H1 (cell line): ENCODE data around the gene SPOCK1. TPM values are rescaled to one million over a fixed set of nuclear protein-coding genes. Genes with fewer than 3 reads are reported as not detected.

ENCODE experiments used
- CTCF ChIA-PET: fragments of 300-600 bp; sonication (Branson Sonifier 250); formaldehyde crosslinking; loops from one replicate; lab custom pipeline; 2021; ENCODE audit not compliant: partially characterized antibody; lab: Charles Lee
- POLR2A ChIA-PET: fragments of 300-600 bp; sonication (Branson Sonifier 250); formaldehyde crosslinking; loops from one replicate; lab custom pipeline; 2021; ENCODE audit warnings: inconsistent platforms; ENCODE audit not compliant: partially characterized antibody; lab: Charles Lee
- DNase-seq, 2 experiments: peaks; one replicate each; pipeline versions ENCODE4 v3.0.0 to v3.0.0-alpha.2; 2010 to 2022; ENCODE audit warnings: low spot score in 2 of 2, low read depth in 1 of 2, mixed read lengths in 1 of 2
- FAIRE-seq: peaks from 2 replicates; lab custom pipeline; 2011; peaks lifted over from hg19 to GRCh38; lab: Jason Lieb, UNC
- H2AFZ ChIP-seq: 2 replicates; pipeline ENCODE4 v1.8.1; 2012; ENCODE audit warnings: low read length, inconsistent platforms
- H2AK5ac ChIP-seq: 2 replicates; pipeline ENCODE4 v1.6.1; 2013; ENCODE audit warnings: low read depth, low read length
- H2BK120ac ChIP-seq: replicated peaks from 2 replicates; pipeline ENCODE3; 2013; ENCODE audit warnings: low read depth, low read length, inconsistent platforms
- H2BK12ac ChIP-seq: 2 replicates; pipeline ENCODE4 v1.6.1; 2013; ENCODE audit warnings: low read depth, low read length
- H2BK15ac ChIP-seq: 2 replicates; pipeline ENCODE4 v1.6.1; 2013; ENCODE audit warnings: low read length
- H2BK20ac ChIP-seq: 2 replicates; pipeline ENCODE4 v1.6.1; 2013; ENCODE audit warnings: low read length
- H2BK5ac ChIP-seq: 2 replicates; pipeline ENCODE4 v1.6.1; 2013; ENCODE audit warnings: low read depth, low read length
- H3K14ac ChIP-seq: 2 replicates; pipeline ENCODE4 v1.6.1; 2013; ENCODE audit warnings: inconsistent platforms; ENCODE audit not compliant: insufficient read length
- H3K18ac ChIP-seq: 2 replicates; pipeline ENCODE4 v1.6.1; 2013; ENCODE audit warnings: low read length; ENCODE audit errors: extremely low read depth
- H3K23ac ChIP-seq: 2 replicates; pipeline ENCODE4 v1.6.1; 2013; ENCODE audit warnings: inconsistent platforms; ENCODE audit not compliant: insufficient read length
- H3K23me2 ChIP-seq: 2 replicates; pipeline ENCODE4 v1.6.1; 2013; ENCODE audit warnings: low read depth, low read length
- H3K27ac ChIP-seq: 2 replicates; pipeline ENCODE4 v1.6.1; 2011; ENCODE audit warnings: low read depth, low read length, inconsistent platforms
- H3K27me3 ChIP-seq, 4 experiments: replicated peaks in 1 of 4; 1 replicate in 1 of 4; 2 replicates in 3 of 4; pipeline versions ENCODE4 v1.6.1 to v1.8.1; 2011 to 2013; ENCODE audit warnings: low read length in 3 of 4, mild to moderate bottlenecking in 3 of 4, inconsistent platforms in 2 of 4, mixed read lengths in 2 of 4, moderate library complexity in 1 of 4; ENCODE audit not compliant: control insufficient read depth in 3 of 4, insufficient read depth in 3 of 4; ENCODE audit errors: extremely low read depth in 1 of 4
- H3K36me3 ChIP-seq, 4 experiments: 2 replicates each; pipeline versions ENCODE4 v1.6.1 to v1.8.1; 2011 to 2013; ENCODE audit warnings: mild to moderate bottlenecking in 4 of 4, low read length in 3 of 4, moderate library complexity in 2 of 4, control low read depth in 1 of 4, inconsistent platforms in 1 of 4; ENCODE audit not compliant: insufficient read depth in 4 of 4, control insufficient read depth in 2 of 4
- H3K4ac ChIP-seq: replicated peaks from 2 replicates; pipeline ENCODE3; 2013; ENCODE audit warnings: low read length, low read depth, mixed read lengths, inconsistent platforms; ENCODE audit not compliant: insufficient read length
- H3K4me1 ChIP-seq, 4 experiments: replicated peaks in 1 of 4; 1 replicate in 1 of 4; 2 replicates in 3 of 4; pipeline versions ENCODE4 v1.6.1 to v1.8.1; 2011 to 2013; ENCODE audit warnings: low read length in 3 of 4, inconsistent platforms in 2 of 4, mixed read lengths in 1 of 4; ENCODE audit not compliant: insufficient read depth in 4 of 4, control insufficient read depth in 3 of 4
- H3K4me2 ChIP-seq, 2 experiments: 2 replicates each; pipeline versions ENCODE4 v1.6.1 to v1.8.1; 2011 to 2013; ENCODE audit warnings: low read depth in 2 of 2, low read length in 2 of 2, control low read depth in 1 of 2, inconsistent platforms in 1 of 2, mild to moderate bottlenecking in 1 of 2; ENCODE audit not compliant: insufficient read depth in 1 of 2
- H3K4me3 ChIP-seq, 4 experiments: fragments of 200-600, 300-600 bp in 1 of 4; sonication (generic), shearing (Covaris generic), sonication (Bioruptor Twin) in 1 of 4; 2 replicates each; pipeline versions ENCODE4 v1.5.1 to v1.8.1; 2011 to 2016; ENCODE audit warnings: low read length in 4 of 4, low read depth in 3 of 4, control low read depth in 2 of 4, inconsistent platforms in 2 of 4, mild to moderate bottlenecking in 2 of 4, mixed read lengths in 1 of 4, moderate library complexity in 1 of 4; ENCODE audit not compliant: insufficient read depth in 2 of 4; ENCODE audit errors: extremely low read depth in 1 of 4
- H3K56ac ChIP-seq: replicated peaks from 2 replicates; pipeline ENCODE3; 2013; ENCODE audit warnings: low read depth, mild to moderate bottlenecking, mixed read lengths, low read length, inconsistent platforms; ENCODE audit not compliant: insufficient read length
- H3K79me1 ChIP-seq: 2 replicates; pipeline ENCODE4 v1.6.1; 2013; ENCODE audit warnings: low read depth, low read length, control low read depth
- H3K79me2 ChIP-seq, 2 experiments: 2 replicates each; pipeline versions ENCODE4 v1.6.1 to v1.8.1; 2012 to 2013; ENCODE audit warnings: low read length in 2 of 2, mild to moderate bottlenecking in 2 of 2, inconsistent platforms in 1 of 2; ENCODE audit not compliant: insufficient read depth in 2 of 2, control insufficient read depth in 1 of 2
- H3K9ac ChIP-seq, 4 experiments: replicated peaks in 1 of 4; 1 replicate in 1 of 4; 2 replicates in 3 of 4; pipeline versions ENCODE4 v1.6.1 to v1.8.1; 2011 to 2013; ENCODE audit warnings: low read depth in 3 of 4, low read length in 3 of 4, control low read depth in 2 of 4, mild to moderate bottlenecking in 2 of 4, moderate library complexity in 2 of 4, inconsistent platforms in 1 of 4; ENCODE audit errors: extremely low read depth in 1 of 4
- H3K9me3 ChIP-seq, 2 experiments: 2 replicates each; pipeline versions ENCODE4 v1.6.1 to v1.8.1; 2012 to 2013; ENCODE audit warnings: mild to moderate bottlenecking in 2 of 2, moderate library complexity in 2 of 2, control low read depth in 1 of 2, inconsistent platforms in 1 of 2, low read depth in 1 of 2, low read length in 1 of 2, mixed read lengths in 1 of 2; ENCODE audit not compliant: insufficient read depth in 2 of 2
- H4K20me1 ChIP-seq, 2 experiments: replicated peaks in 1 of 2; 2 replicates each; pipeline versions ENCODE3 to v1.8.1; 2011 to 2013; ENCODE audit warnings: inconsistent platforms in 2 of 2, low read length in 2 of 2, mild to moderate bottlenecking in 1 of 2; ENCODE audit not compliant: insufficient read depth in 2 of 2, control insufficient read depth in 1 of 2
- H4K5ac ChIP-seq: 2 replicates; pipeline ENCODE4 v1.6.1; 2013; ENCODE audit warnings: low read length, low read depth, mixed read lengths, inconsistent platforms; ENCODE audit not compliant: insufficient read length
- H4K8ac ChIP-seq: 2 replicates; pipeline ENCODE4 v1.8.0; 2013; ENCODE audit warnings: mild to moderate bottlenecking, moderate library complexity, low read length, inconsistent platforms; ENCODE audit not compliant: insufficient read depth; ENCODE audit errors: extremely low read depth
- H4K91ac ChIP-seq: replicated peaks from 2 replicates; pipeline ENCODE3; 2013; ENCODE audit warnings: low read length, mixed read lengths, inconsistent platforms; ENCODE audit not compliant: insufficient read length
- CTBP2 ChIP-seq: IDR thresholded peaks from 2 replicates; pipeline ENCODE4 v1.7.0; 2011; ENCODE audit warnings: borderline replicate concordance, mild to moderate bottlenecking, moderate library complexity, mixed read lengths, low read length; ENCODE audit not compliant: insufficient read depth, insufficient read length
- CTCF ChIP-seq, 3 experiments: IDR thresholded peaks; 1 replicate in 2 of 3; 2 replicates in 1 of 3; pipeline versions ENCODE4 v1.5.1 to v1.6.1; 2011; ENCODE audit warnings: low read length in 3 of 3, mild to moderate bottlenecking in 3 of 3, inconsistent platforms in 2 of 3, low read depth in 1 of 3, moderate library complexity in 1 of 3; ENCODE audit not compliant: insufficient read depth in 1 of 3; ENCODE audit errors: control extremely low read depth in 1 of 3
- EGR1 ChIP-seq: IDR thresholded peaks from 2 replicates; pipeline ENCODE4 v1.6.1; 2011; ENCODE audit warnings: low read depth, low read length, borderline replicate concordance
- EZH2 ChIP-seq: fragments of 200-600 bp; sonication (generic); IDR thresholded peaks from 2 replicates; pipeline ENCODE4 v1.7.1; 2012; ENCODE audit warnings: low read depth, mild to moderate bottlenecking, moderate library complexity, low read length, inconsistent platforms; ENCODE audit not compliant: severe bottlenecking
- FOSL1 ChIP-seq: IDR thresholded peaks from 2 replicates; pipeline ENCODE4 v1.6.1; 2011; ENCODE audit warnings: mild to moderate bottlenecking, low read depth, low read length, moderate library complexity; ENCODE audit not compliant: insufficient read depth
- GTF2F1 ChIP-seq: IDR thresholded peaks from 2 replicates; pipeline ENCODE4 v1.6.1; 2012; ENCODE audit warnings: low read depth, low read length, improper control_type of control experiment, borderline replicate concordance
- JUND ChIP-seq: IDR thresholded peaks from 2 replicates; pipeline ENCODE4 v1.6.1; 2011; ENCODE audit warnings: mild to moderate bottlenecking, improper control_type of control experiment, low read length
- KDM1A ChIP-seq: fragments of 200-600, 300-600 bp; sonication (generic); IDR thresholded peaks from 2 replicates; pipeline ENCODE4 v1.7.1; 2016; ENCODE audit warnings: mild to moderate bottlenecking, low read length, borderline replicate concordance
- POLR2AphosphoS5 ChIP-seq: IDR thresholded peaks from 2 replicates; pipeline ENCODE4 v1.6.1; 2011; ENCODE audit warnings: low read depth, low read length
- SRF ChIP-seq: IDR thresholded peaks from 2 replicates; pipeline ENCODE4 v1.6.1; 2011; ENCODE audit warnings: mild to moderate bottlenecking, low read depth, low read length, moderate library complexity
- SUZ12 ChIP-seq: fragments of 200-600 bp; sonication (generic); IDR thresholded peaks from 2 replicates; pipeline ENCODE4 v1.6.1; 2012; ENCODE audit warnings: mild to moderate bottlenecking, inconsistent platforms, low read length, moderate library complexity, mixed read lengths
- TCF12 ChIP-seq: IDR thresholded peaks from 2 replicates; pipeline ENCODE4 v1.6.1; 2011; ENCODE audit warnings: low read depth, mild to moderate bottlenecking, low read length
- WGBS, 2 experiments: shearing (Covaris generic) in 1 of 2; methylation state at CpG; one replicate each; pipeline versions ENCODE4 v1.1.6 to v1.1.7; 2013 to 2015; ENCODE audit warnings: low lambda C conversion rate in 2 of 2, mixed read lengths in 2 of 2, inconsistent platforms in 1 of 2, low coverage in 1 of 2, missing lambda C conversion rate in 1 of 2; ENCODE audit not compliant: insufficient replicate concordance in 2 of 2, insufficient coverage in 1 of 2, insufficient read length in 1 of 2; ENCODE audit errors: extremely low coverage in 1 of 2, missing lambda C conversion rate in 1 of 2; 5-methylcytosine and 5-hydroxymethylcytosine counted together
- polyA plus RNA-seq, 7 experiments: library from polyadenylated mRNA; depleted of rRNA in 3 of 7; stranded (reverse) in 5 of 7; unstranded in 2 of 7; fragments of >200 nt in 5 of 7; fragments of 200-250 nt in 2 of 7; gene quantifications; 1 replicate in 5 of 7; 2 replicates in 1 of 7; 4 replicates in 1 of 7; pipeline versions ENCODE4 v1.2.1 to v1.2.3, GENCODE V29; 2011 to 2013; ENCODE audit warnings: missing spikeins in 2 of 7, mixed read lengths in 2 of 7
- total RNA-seq: library from RNA; stranded (reverse); fragmentation: NEBNext Ultra II Directional; extraction: Animal tissue kit (Norgen Biotek cat#: 25700); gene quantifications from 2 replicates; pipeline ENCODE4 v1.2.1, GENCODE V29; 2021

SPOCK1 gene
- total and polyA plus RNA-seq, 2 of the 8 experiments (the other 6 are each of a cell fraction or from before 2014, with no cell fraction given): 6.9 to 18.1 TPM

- Histone ChIP-seq H3K79me2 (no peaks in the 10 kb centered on the region), H3K9ac (no peak overlapping the region), H2BK120ac (no peak overlapping the region), H3K4me1 (no peaks in the 10 kb centered on the region), H3K56ac (no peak overlapping the region), H3K4ac (no peak overlapping the region), H3K27ac (no peak overlapping the region), H3K23ac (no peak overlapping the region), H2BK12ac (no peak overlapping the region), H3K4me2 (no peak overlapping the region), H3K23me2 (no peaks in the 10 kb centered on the region), H3K18ac (no peak overlapping the region), H4K8ac (no peak overlapping the region), H2AFZ (no peak overlapping the region), H2BK20ac (no peak overlapping the region), H2BK15ac (no peak overlapping the region), H3K4me3 (no peak overlapping the region), H4K20me1 (no peaks in the 10 kb centered on the region), H3K79me1 (no peaks in the 10 kb centered on the region), H3K27me3 (no peaks in the 10 kb centered on the region), H3K9me3 (no peaks in the 10 kb centered on the region), H3K36me3 (no peaks in the 10 kb centered on the region), H3K14ac (no peak overlapping the region), H4K5ac (no peak overlapping the region), H2BK5ac (no peak overlapping the region), H2AK5ac (no peak overlapping the region), H4K91ac (no peak overlapping the region)
- ChIA-PET CTCF (no interaction called here), POLR2A (no interaction called here)
- WGBS, 2 experiments: 84% methylated on average over 2 of the region's 2 CpGs; no CpG with 5 or more reads in 1 of the 2 experiments
- DNase-seq (no peak), FAIRE-seq (no peak)
- TF ChIP-seq EZH2 (no peak), SUZ12 (no peak), KDM1A (no peak), CTBP2 (no peak), POLR2AphosphoS5 (no peak), SRF (no peak), JUND (no peak), FOSL1 (no peak), CTCF (IDR thresholded peaks at IDR 0.05; ENCODE audit: control extremely low read depth in 1 of 3, insufficient read depth in 1 of 3, low read depth in 1 of 3, low read length in 3 of 3) (no peak), EGR1 (no peak), GTF2F1 (no peak), TCF12 (no peak)
Measured at GRCh38 chr5:137015540-137016116, 483.5 kb downstream of the SPOCK1 start.
